HG03045 (cell line): ENCODE data around the gene IL23R.
A peak's percentile ranks its signal among the peaks of the same experiment; 100 is the strongest.

Experiments used
- ATAC-seq: cut with Tn5 transposase; IDR thresholded peaks from one replicate; pipeline ENCODE4 v1.9.1; 2021; ENCODE audit warnings: mild to moderate bottlenecking, moderate library complexity; ENCODE audit not compliant: unreplicated experiment

The IL23R gene

DNA sequence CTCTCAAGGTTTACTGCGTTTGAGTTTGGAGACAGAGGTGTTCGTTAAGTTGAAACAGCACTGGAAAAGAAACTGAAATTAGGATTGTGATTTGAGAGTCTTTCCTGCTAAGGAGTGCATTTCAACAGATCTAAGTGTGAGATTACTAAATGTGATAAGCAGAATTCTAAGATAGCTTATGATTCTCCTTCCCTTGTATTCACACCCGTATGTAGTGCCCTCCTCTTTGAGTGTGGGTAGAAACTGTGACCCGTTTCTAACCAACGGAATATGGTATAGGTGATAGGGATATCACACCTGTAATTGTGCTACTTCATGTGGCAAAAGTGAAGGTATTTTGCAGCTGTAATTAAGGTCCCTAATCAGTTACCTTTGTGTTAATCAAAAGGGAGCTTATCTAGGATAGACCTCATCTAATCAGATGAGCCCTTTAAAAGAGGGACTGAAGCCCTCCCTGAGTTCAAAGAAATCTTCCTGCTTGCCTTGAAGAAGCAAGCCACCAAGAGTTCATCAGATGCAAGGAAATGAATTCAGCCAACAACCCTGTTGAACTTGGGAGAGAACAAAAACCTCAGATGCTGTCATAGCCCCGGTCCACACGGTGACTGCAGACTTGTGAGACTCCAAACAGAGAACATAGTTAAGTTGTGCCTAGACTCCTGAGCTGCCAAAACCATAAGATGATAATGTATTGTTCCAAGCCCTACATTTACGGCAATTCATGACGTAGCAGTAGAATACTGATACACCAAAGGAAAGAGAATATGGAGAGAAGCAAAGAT lies 128.8 kb downstream of the IL23R start:
- ATAC-seq, result no peak

GRCh38 chr1:67298762-67299161 lies 132.5 kb downstream of the IL23R start:
- no peak for ATAC-seq

DNA sequence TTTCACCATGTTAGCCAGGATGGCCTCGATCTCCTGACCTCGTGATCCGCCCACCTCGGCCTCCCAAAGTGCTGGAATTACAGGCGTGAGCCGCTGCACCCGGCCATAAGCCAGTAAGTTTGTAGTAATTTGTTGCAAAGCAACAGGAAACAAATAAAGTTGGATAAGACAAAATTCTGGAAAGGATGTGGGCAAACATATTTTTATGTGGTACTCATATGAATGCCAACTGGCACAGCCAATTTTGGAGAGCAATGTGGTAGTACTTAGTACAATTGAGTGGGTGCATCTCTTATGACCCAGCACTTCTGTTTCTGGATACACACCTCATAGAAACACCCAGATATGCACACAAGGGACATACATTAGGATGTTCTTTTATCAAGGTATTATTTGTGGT lies 133.0 kb downstream of the IL23R start:
- no peak for ATAC-seq

DNA sequence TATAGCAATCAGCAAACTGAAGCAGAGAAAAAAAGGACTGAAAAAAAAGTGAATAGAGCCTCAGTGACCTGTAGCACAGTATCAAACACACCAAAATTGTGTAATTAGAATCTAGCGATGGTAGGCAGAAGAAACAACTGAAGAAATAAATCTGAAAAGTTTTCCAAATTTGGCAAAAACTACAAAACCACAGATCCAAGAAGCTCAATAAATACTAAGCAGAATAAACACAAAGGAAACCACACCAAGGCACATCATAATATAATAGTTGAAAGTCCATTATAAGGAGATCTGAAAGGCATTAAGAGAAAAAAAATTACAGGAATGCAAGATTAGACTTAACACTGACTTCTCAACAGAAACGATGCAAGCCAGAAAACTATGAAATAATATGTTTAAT lies 134.3 kb downstream of the IL23R start:
- no peak for ATAC-seq

GRCh38 chr1:67304023-67304422 lies 137.8 kb downstream of the IL23R start:
- no peak for ATAC-seq

DNA sequence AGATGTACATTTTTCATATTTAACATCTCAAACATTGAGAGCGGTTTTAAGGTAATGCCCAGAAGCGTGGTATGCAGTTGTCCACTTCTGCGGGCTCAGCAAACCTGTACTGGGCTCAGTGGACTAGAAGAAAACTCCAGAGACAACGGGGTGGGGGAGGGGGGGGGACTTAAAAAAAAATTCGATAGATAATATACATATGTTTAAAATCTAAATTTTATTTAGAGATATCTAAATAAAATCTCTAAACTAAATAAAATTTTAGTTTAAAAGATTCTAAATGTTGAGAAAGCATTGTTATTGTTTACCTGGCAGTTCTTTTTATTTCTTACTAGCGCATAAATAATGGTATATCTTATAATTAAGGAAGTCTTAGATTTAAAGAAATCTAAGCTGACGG lies 140.3 kb downstream of the IL23R start:
- no peak for ATAC-seq

GRCh38 chr1:67307251-67308060 lies 141.2 kb downstream of the IL23R start, which contains the start of gene IL12RB2:
Gene IL12RB2 (plus strand): TSS chr1:67307873. CDS start chr1:67320369, 12,496 bp downstream.
- ATAC-seq, result peak; percentile 58

- peak; percentile 4 for ATAC-seq
Measured at GRCh38 chr1:67308136-67308535, 141.9 kb downstream of the IL23R start.
